SIG-M5 treated with dmso at 0.1 percent for 504 hours (cell line): ENCODE results near the gene GALK1.

Source experiments
- DNase-seq: peaks from one replicate; lab custom pipeline; 2025; ENCODE audit not compliant: unreplicated experiment; lab: John Stamatoyannopoulos, UW

The GALK1 gene

DNA sequence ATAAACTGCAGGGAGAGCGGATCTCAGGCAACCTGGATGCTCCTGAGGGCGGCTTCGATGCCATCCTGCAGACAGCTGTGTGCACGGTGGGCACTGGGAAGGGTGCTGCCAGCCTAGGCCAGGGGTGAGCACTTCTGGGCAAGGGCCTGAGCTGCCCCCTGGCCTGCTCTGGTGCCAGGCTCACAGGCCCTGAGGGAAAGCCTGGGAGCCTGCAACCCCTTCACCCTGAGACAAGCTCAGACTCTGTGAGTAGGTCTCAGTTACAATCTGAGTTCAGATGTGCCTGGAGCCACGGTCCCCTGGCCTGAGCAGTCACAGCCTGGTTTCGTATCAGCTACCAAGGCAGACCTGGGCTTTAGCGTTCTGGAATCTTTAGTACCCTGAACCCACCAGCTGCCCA, 35.6 kb downstream of the GALK1 start:
- DNase-seq: no peak

DNA sequence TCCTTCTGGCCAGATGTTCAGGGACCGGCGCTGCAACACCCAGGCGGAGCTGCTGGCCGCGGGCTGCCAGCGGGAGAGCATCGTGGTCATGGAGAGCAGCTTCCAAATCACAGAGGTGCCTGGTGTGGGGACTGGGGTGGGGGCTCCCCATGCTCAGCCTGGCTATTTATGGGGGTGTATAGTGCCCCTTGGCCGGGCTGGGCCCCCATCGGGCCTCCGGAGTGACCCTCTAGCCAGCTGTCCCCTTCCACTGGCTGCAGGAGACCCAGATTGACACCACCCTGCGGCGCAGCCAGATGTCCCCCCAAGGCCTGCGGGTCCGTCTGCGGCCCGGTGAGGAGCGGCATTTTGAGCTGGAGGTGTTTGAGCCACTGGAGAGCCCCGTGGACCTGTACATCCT, 37.6 kb downstream of the GALK1 start:
- DNase-seq: no peak

DNA sequence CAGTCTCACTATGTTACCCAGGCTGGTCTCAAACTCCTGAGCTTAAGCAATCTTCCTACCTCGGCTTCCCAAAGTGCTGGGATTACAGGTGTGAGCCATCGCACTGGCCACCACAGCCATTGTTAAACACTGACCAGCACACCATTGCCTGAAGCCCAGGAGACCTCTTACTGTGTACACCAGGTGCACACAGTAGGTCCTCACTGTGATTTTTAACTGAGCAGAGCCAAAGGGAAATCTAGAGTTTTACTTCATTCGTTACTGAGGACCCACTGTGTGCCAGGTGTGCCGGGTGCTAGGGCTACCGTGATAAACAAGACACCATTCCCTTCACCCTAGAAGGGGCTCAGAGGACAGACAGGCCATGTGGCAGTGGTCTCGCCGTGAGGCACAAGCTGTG, 39.5 kb downstream of the GALK1 start:
- no peak for DNase-seq

DNA sequence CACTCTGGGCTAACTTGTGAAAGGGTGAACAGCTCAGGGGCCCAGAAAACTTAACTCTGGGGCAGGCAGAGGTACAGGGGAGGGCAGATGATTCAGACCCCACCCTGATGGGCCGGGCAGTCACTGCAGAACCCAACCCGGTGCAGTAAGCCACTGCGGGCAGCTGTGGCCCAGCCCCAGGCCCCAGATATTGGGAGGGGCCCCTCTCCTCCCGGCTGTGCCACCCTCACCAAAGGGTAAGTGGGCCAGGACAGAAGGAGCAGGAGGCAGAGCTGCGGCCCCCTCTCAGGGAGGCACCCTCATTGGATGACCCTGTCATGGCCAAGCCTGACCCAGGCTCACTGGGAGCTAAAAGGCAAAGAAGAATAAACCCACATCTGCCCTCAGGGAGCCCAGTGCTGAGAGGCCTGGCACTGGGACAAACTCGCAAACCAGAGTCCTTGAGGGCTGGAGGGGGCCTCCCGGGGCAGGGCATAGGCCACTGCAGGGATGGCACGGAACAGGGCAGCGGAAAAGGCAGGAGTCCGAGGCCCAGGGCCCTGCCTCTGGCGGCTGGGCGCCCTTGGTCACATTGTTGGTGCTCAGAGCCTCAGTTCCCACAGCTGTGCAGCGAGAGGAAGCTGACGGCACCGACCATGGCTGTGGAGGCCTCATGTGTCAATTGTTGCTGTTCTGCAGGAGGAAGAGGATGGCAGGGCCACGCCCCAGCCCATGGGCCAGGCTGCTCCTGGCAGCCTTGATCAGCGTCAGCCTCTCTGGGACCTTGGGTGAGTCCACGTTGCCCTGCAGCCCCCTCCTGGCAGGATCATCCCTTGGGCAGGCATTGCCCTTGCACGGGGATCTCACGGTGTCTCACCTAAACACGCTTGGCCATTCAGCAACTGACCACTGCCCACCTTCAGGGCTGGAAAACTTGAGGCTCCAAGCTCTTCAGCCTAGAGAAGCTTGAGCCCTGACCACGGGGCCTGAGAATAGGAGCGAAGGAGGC, 40.7 kb downstream of the GALK1 start:
- no peak for DNase-seq

DNA sequence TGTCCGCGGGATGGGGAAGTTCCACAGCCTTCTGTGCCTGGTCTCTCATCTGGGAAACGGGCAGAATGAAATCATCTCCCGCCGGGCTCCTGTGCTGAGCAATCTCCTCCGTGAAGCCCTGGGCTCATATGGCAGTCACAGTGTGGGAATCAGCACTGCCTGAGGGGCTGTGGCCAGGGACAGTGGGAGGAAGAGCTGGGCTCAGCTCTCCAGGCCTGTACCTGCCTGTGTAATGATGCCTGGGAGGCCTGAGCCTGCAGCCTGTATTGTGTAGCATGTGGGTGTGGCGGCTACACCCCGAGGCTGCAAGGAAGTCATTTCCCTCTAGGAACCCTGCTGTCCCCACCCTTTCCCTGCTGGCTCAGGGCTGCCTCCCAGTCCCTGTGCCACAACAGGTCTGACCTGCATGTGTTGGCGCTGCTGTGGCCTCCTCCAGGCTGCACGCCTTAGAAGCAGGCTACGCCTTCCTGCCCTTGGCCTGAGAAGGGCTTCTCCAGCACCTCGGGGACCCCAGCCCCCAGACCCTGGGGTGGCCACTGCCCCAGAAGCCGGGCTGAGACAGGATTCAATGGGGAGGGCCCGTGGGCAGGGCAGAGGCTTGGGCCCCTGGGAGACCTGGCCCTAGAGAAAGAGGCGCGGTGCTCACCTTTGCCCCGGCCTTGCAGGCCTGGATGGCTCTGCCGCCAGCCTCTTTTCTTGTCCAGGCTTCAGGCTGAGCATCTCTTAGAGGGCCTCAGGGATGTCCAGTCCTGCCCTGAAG, 41.6 kb downstream of the GALK1 start:
- peak; percentile 80 for DNase-seq

DNA sequence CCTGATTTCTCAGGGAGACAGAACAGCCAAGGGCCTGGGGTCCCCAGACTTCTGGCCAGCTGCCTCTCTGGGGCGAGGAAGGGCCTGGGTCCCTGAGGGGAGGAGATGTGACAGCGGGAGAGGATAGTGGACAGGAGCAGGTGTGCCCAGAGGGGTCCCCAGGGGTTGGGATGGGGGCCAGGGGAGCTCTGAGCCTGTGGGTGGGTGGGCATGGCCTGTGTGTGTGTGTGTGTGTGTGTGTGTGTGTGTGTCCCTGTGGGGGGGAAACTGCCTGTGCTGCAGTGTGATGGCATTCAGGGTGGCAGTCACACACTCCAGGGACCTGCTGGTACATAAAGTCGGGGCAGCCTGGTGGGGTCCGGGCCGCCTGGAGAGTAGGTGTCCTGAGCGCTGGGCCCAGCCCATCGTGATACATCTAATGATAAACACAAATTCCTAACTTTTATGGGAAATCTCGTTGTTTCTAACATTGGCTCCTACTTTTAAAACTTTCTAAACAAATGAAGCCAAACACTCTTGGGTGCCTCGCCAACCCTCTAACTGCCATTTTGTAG, 42.4 kb downstream of the GALK1 start:
- no peak for DNase-seq

DNA sequence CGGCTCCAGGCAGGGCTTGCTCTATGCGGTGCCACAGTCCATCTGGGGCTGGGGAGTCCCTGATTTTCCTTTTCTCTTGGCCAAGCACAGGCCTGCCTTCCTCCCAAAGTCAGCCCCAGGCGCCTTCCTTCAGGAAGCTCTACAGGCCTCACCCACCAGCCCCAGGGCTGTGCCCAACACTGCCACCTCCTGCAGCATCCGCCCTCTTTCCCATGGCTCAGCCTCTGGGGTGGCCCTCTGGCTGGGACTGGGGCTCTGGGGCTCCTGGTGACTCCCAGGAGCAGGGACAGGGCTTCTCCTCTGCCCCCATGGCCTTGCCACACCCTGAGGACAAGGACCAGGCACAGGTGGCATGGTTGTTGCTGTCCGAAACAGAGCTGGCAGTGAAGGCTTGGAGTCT, 42.9 kb downstream of the GALK1 start:
- no peak for DNase-seq

DNA sequence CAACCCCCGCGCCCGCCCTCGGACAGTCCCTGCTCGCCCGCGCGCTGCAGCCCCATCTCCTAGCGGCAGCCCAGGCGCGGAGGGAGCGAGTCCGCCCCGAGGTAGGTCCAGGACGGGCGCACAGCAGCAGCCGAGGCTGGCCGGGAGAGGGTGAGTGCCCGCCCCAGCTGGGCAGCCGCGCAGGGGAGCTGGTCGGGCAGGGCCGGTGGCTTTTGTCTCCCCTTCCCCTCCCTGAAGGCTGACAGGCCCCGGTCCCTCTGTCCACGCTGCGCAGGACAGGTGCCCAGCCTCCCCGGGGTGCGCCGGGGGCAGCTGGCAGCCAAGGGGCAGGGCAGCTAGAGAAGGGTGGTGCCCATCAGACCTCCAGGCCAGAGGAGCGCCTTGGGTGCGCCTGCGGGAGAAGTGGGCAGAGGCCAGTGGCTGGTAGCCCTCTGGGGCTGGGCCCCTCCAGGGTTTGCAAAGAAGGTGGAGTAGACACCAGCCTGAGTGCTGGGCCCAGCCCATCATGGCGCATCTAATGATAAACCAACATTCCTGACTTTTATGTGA, 43.5 kb downstream of the GALK1 start:
- no peak for DNase-seq

DNA sequence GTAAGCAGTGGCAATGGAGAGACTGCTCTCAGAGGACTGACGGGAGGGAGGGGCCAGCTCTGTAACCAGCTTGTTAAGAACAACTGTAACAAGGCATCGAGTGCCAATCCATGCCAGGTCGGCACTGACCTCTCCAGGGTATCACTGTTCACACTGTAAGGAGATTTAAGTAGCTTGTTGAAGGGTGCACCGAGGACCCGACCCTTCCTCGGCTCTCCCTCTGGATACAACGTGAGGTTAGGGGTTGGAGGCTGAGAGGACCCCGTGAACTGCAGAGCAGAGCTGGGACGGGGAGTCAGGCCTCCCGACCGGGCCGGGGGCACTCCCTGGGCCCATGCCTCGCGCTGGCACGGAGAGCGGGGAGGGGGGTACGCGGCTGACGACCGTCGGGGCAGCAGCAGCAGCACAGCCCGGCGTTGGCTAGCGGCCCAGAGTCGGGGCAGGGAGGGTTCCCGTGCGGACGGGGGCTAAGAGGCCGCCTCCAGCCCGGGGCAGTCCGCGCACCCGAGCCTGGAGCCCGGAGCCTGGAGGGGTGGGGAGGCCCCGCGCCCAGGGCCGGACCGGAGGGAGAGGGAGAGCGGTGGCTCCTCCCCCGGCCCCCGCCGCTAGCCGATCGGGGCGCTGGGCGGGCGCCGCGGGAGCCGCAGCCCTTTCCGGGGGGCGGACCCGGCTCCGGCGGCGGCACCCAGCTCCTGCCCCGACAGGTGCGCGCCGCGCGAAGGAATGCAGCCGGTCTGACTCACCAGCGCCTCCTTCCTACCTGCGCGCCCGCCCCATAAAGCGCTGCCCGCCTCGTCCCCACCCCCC, 44.1 kb downstream of the GALK1 start, which contains the start of gene ITGB4:
Gene ITGB4 (plus strand): TSS at position 804 of the 807 bp plus-strand sequence. CDS start 3,245 bp downstream, outside the sequence.
- DNase-seq: peak; percentile 76

DNA sequence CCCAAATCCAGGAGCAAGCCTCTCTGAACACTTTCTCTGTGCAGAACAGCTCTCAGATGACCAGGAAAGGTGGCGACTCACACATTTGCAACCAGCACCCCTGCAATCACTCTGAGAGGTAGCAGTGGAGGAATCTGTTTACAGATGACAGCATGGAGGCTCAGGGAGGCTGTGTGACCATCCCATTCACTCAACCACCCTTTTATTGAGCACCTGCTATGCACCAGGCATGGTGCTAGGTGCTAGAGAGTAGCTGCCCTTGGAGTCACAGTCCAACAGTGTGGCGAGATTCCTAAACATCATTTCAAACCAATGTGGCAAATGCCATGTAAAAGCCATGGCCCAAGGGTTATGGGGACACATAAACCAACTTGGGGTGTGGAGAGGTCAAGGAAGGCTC, 45.3 kb downstream of the GALK1 start:
- no peak for DNase-seq

DNA sequence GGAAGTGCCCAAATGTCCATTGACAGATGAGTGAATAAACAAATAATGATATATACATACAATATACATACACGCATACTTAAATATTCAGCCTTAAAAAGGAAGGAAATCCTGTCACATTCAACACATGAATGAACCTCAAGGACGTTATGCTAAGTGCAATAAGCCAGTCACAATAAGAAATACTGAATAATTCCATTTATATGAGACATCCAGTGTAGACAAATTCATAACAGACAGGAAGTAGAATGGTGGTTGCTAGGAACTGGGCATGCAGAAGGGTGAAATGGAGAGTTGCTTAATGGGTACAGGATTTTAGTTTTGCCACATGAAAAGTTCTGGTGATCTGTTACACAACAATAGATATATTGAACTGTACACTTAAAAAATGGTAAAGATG, 52.5 kb downstream of the GALK1 start:
- DNase-seq: peak; percentile 49
